ENCODE measurements around the gene OR4K1. TPM values are rescaled to one million over a fixed set of nuclear protein-coding genes. Genes with fewer than 3 reads are reported as not detected.
"Not testable (repeated sequence)": the region's sequence is repeated elsewhere in the genome, so short reads cannot be mapped to it uniquely, and the experiment has no call there.

Gene OR4K1
- total RNA-seq, 4 donors from 2014 or later: not detected

- no peaks in the 10 kb centered on the region for H3K9me3 ChIP-seq
- H3K4me3 ChIP-seq: no peak overlapping the region
- no peak overlapping the region for H3K27ac ChIP-seq
- H3K27me3 ChIP-seq: no peaks in the 10 kb centered on the region
- H3K4me1 ChIP-seq: no peaks in the 10 kb centered on the region
- DNase-seq: no peak
- TF ChIP-seq POLR2A (IDR thresholded peaks at IDR 0.05) (no peak), CTCF (IDR thresholded peaks at IDR 0.05) (no peak)
- H3K36me3 ChIP-seq: no peaks in the 10 kb centered on the region
These were observed 16.8 kb downstream of the OR4K1 start for GRCh38 chr14:19947413-19948090.

- Histone ChIP-seq H3K27ac (no peak overlapping the region), H3K4me3 (no peak overlapping the region), H3K4me1 (no peaks in the 10 kb centered on the region), H3K9me3 (no peaks in the 10 kb centered on the region), H3K27me3 (no peaks in the 10 kb centered on the region), H3K36me3 (no peaks in the 10 kb centered on the region)
- DNase-seq: no peak
- TF ChIP-seq CTCF (IDR thresholded peaks at IDR 0.05) (no peak), POLR2A (IDR thresholded peaks at IDR 0.05) (no peak)
These were observed 18.5 kb downstream of the OR4K1 start for GRCh38 chr14:19949218-19949617.

GRCh38 chr14:19969735-19970134 is 39.0 kb downstream of the OR4K1 start:
- H3K27ac ChIP-seq, DNase-seq, H3K27me3 ChIP-seq, H3K9me3 ChIP-seq, H3K4me3 ChIP-seq, H3K36me3 ChIP-seq, H3K4me1 ChIP-seq: not testable (repeated sequence)

GRCh38 chr14:19974844-19975243 is 44.1 kb downstream of the OR4K1 start:
- DNase-seq: no peak
- no peak for TF ChIP-seq CTCF (IDR thresholded peaks at IDR 0.05)
- Histone ChIP-seq H3K27ac (no peak overlapping the region), H3K9me3 (no peaks in the 10 kb centered on the region), H3K27me3 (no peaks in the 10 kb centered on the region), H3K4me1 (no peaks in the 10 kb centered on the region), H3K4me3 (no peak overlapping the region), H3K36me3 (no peaks in the 10 kb centered on the region)

- DNase-seq: no peak
- no peaks in the 10 kb centered on the region for H3K9me3 ChIP-seq
These were observed 44.6 kb downstream of the OR4K1 start, which contains the start of gene OR4K15 for GRCh38 chr14:19975291-19975690. Gene OR4K15 (plus strand): TSS chr14:19975591. CDS start chr14:19975591, 0 bp downstream.

More at GRCh38 chr14:19975291-19975690, 44.6 kb downstream of the OR4K1 start, which contains the start of gene OR4K15:
- Histone ChIP-seq H3K4me1 (no peaks in the 10 kb centered on the region), H3K27ac (no peak within 1 kb of the TSS), H3K4me3 (no peak within 1 kb of the TSS), H3K27me3 (no peaks in the 10 kb centered on the region), H3K36me3 (no peaks in the 10 kb centered on the region)
- TF ChIP-seq POLR2A (IDR thresholded peaks at IDR 0.05) (no peak), CTCF (IDR thresholded peaks at IDR 0.05) (no peak)

Other genes starting within 250 kb of the OR4K1 start
- gene OR11H2, start 217.0 kb upstream of the OR4K1 start, total RNA-seq: not detected
- not detected for gene OR4Q3, start 187.3 kb upstream of the OR4K1 start, total RNA-seq
- not detected for gene OR4M1, start 157.4 kb upstream of the OR4K1 start, total RNA-seq
- gene OR4N2, start 127.1 kb upstream of the OR4K1 start, total RNA-seq: not detected
- not detected for gene OR4K2, start 55.8 kb upstream of the OR4K1 start, total RNA-seq
- not detected for gene OR4K5, start 10.3 kb upstream of the OR4K1 start, total RNA-seq
- gene OR4K15, start 44.7 kb downstream of the OR4K1 start, total RNA-seq: not detected
- not detected for gene OR4Q2, start 71.2 kb downstream of the OR4K1 start, total RNA-seq
- not detected for gene OR4K14, start 88.4 kb downstream of the OR4K1 start, total RNA-seq
- gene OR4K13, start 105.1 kb downstream of the OR4K1 start, total RNA-seq: not detected
- gene OR4L1, start 129.1 kb downstream of the OR4K1 start, total RNA-seq: not detected
- gene OR4K17, start 179.8 kb downstream of the OR4K1 start, total RNA-seq: not detected
- not detected for gene OR4N5, start 207.9 kb downstream of the OR4K1 start, total RNA-seq

Measured in Peyer's patch (tissue), 4 donors.